Muscle layer of duodenum (tissue), 2 donors: Measurements from ENCODE around the gene SOST.

Experiments
- H3K27ac ChIP-seq: one replicate; pipeline ENCODE4 v1.7.0; 2013; ENCODE audit warnings: mild to moderate bottlenecking, low read length
- H3K27me3 ChIP-seq: one replicate; pipeline ENCODE4 v1.7.0; 2013; ENCODE audit warnings: low read depth, mild to moderate bottlenecking, control low read depth, low read length
- H3K36me3 ChIP-seq, 2 donors: one replicate each; pipeline ENCODE4 v1.7.0; 2013; ENCODE audit warnings: low read length in 2 of 2, control low read depth in 1 of 2, mild to moderate bottlenecking in 1 of 2; ENCODE audit not compliant: insufficient read depth in 2 of 2, control insufficient read depth in 1 of 2
- H3K4me1 ChIP-seq, 2 donors: one replicate each; pipeline ENCODE4 v1.7.0; 2013; ENCODE audit warnings: low read length in 2 of 2, mild to moderate bottlenecking in 2 of 2, control low read depth in 1 of 2, moderate library complexity in 1 of 2; ENCODE audit not compliant: insufficient read depth in 2 of 2, control insufficient read depth in 1 of 2
- H3K4me3 ChIP-seq, 2 donors: one replicate each; pipeline ENCODE4 v1.7.0; 2013; ENCODE audit warnings: low read length in 2 of 2, low read depth in 1 of 2, mild to moderate bottlenecking in 1 of 2
- H3K9me3 ChIP-seq, 2 donors: one replicate each; pipeline ENCODE4 v1.7.0; 2013; ENCODE audit warnings: low read length in 2 of 2, control low read depth in 1 of 2, mild to moderate bottlenecking in 1 of 2; ENCODE audit not compliant: control insufficient read depth in 1 of 2
- donor health status: healthy.

Gene SOST

GRCh38 chr17:43759836-43760235 is 1.2 kb upstream of the SOST start:
- peaks cover 0 to 1% of the 10 kb centered on the region in 2 donors for H3K36me3 ChIP-seq
- H3K4me1 ChIP-seq = peaks cover 0 to 10% of the 10 kb centered on the region in 2 donors
- no peak overlapping the region for H3K4me3 ChIP-seq
- peaks cover 16% of the 10 kb centered on the region for H3K27me3 ChIP-seq
- no peaks in the 10 kb centered on the region for H3K9me3 ChIP-seq
- H3K27ac ChIP-seq = no peak overlapping the region

DNA sequence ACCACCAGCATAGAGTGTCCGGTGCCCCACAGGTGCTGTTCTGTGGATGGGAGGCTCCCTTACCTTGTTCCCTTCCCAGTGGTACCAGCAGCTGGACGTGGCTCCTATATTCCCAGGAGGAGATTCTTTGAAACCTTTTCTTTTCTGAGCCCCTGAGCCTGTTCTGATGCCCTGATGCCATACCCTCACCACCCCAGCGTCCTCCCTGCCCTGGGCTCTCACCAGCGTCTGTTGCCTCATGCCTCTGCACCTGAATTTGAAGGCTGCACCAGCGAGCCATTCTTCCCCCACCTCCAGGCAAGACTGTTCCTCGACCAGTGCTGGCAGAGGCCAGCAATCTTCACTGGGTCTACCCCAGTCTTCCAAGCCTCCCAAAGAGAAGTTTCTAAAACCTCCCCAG is 505 bp downstream of the SOST start:
- Histone ChIP-seq H3K4me1 (peaks cover 0 to 10% of the 10 kb centered on the region in 2 donors), H3K4me3 (no peak overlapping the region), H3K27me3 (peaks cover 16% of the 10 kb centered on the region), H3K9me3 (no peaks in the 10 kb centered on the region), H3K27ac (no peak overlapping the region), H3K36me3 (no peaks in the 10 kb centered on the region)

DNA sequence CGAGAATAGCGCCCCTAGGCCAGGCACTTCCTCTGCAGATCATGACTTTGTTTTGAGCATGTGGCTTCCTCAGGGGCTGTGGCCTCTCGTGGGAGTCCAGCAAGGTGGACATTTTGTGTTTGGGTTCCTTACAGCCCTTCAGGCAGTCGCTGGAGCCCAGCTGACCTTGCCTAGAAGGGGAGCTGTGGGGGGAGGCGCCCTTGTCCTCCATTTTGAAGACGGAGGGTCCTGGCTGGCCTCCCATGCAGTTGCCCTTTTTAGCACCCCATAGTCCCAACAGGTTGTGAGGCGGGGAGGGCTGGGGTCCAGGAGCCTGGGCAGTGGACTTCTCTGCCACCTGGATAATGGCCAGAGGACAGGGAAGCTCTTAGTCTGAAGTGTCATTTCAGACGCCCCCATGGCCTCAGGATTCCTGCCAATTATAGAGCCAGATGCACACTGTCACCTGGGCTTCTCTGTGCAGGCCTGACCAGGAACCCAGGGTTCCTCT is 1.4 kb downstream of the SOST start:
- Histone ChIP-seq H3K27ac (no peak overlapping the region), H3K4me1 (peaks cover 0 to 10% of the 10 kb centered on the region in 2 donors), H3K9me3 (no peaks in the 10 kb centered on the region), H3K27me3 (peaks cover 16% of the 10 kb centered on the region), H3K4me3 (no peak overlapping the region), H3K36me3 (no peaks in the 10 kb centered on the region)

DNA sequence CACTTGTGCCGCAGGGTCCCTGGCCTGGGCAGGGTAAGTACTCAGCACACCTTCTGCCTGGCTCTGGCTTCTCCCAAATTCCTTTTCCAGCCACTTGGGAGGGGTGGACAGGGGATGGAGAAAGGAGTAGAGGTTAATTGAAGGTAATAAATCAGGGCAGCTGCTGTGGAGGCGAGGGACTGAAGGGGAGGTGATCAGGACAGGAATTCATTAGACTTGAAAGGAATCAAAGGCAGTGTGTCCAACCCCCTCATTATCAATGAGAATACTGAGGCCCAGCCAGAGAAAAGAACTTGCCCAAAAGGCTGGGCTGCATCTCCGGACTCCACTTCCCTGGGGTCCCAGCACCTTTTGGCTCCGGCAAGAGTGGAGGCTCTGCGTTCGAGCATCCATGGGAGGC is 2.4 kb downstream of the SOST start:
- Histone ChIP-seq H3K9me3 (no peaks in the 10 kb centered on the region), H3K27ac (no peak overlapping the region), H3K27me3 (peaks cover 16% of the 10 kb centered on the region), H3K4me1 (peaks cover 0 to 10% of the 10 kb centered on the region in 2 donors), H3K4me3 (no peak overlapping the region), H3K36me3 (no peaks in the 10 kb centered on the region)

GRCh38 chr17:43755389-43755875 is 3.2 kb downstream of the SOST start:
- H3K27me3 ChIP-seq = peaks cover 16% of the 10 kb centered on the region
- H3K9me3 ChIP-seq = no peaks in the 10 kb centered on the region
- H3K4me1 ChIP-seq = peaks cover 0 to 10% of the 10 kb centered on the region in 2 donors
- H3K4me3 ChIP-seq = peak overlapping the region in 1 of 2 donors; percentile 44
- H3K36me3 ChIP-seq = no peaks in the 10 kb centered on the region
- H3K27ac ChIP-seq = no peak overlapping the region

DNA sequence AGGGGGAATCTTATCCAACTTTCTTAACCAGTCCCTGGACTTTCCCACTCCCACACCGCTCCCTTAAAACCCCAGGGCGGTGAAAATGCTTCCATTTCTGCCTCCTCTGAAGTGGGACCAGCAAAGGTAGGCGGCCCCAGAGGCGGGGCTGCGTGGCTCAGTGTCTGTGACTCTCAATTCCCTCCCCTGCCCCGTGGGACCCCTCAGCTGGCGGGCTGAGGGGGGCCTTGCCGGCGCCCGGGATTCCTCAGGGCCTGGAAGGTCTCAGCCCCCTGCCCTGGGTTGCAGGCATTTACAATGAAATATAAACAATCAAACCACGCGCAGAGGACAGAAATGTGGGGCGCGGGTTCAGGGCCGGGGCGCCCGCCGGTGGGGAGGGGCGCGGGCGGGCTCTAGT is 3.6 kb downstream of the SOST start:
- H3K9me3 ChIP-seq = no peaks in the 10 kb centered on the region
- peaks cover 16% of the 10 kb centered on the region for H3K27me3 ChIP-seq
- peak overlapping the region in 1 of 2 donors; percentile 44 for H3K4me3 ChIP-seq
- no peaks in the 10 kb centered on the region for H3K36me3 ChIP-seq
- H3K4me1 ChIP-seq = peaks cover 0 to 10% of the 10 kb centered on the region in 2 donors
- H3K27ac ChIP-seq = no peak overlapping the region

GRCh38 chr17:43753493-43754129 is 5.0 kb downstream of the SOST start:
- Histone ChIP-seq H3K27ac (no peak overlapping the region), H3K4me3 (no peak overlapping the region), H3K9me3 (no peaks in the 10 kb centered on the region), H3K36me3 (no peaks in the 10 kb centered on the region), H3K27me3 (peaks cover 16% of the 10 kb centered on the region), H3K4me1 (peaks cover 0 to 10% of the 10 kb centered on the region in 2 donors)

- no peaks in the 10 kb centered on the region for H3K9me3 ChIP-seq
- no peak overlapping the region for H3K4me3 ChIP-seq
- H3K27ac ChIP-seq = no peak overlapping the region
- H3K27me3 ChIP-seq = no peaks in the 10 kb centered on the region
- H3K36me3 ChIP-seq = no peaks in the 10 kb centered on the region
- H3K4me1 ChIP-seq = peaks cover 0 to 3% of the 10 kb centered on the region in 2 donors
Observed at GRCh38 chr17:43750153-43750552, 8.4 kb downstream of the SOST start.

DNA sequence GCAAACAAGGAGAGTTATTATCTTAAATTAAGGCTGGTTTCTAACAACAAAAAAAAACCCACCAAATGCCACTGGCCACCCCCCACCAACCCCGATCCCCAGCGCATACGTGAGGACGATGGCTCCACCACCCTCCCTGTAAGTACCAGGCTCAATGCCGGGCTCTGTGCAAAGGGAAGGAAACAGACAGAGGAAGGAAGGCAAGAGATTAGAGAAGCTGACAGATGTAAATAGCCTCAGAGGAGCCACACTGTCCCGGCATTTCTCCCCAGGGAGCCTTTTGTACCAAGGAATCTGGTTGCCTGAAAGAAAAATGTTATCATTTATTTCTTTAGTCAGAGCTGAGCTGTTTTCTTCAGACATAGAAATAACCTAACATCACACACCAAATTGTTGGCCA is 13.1 kb downstream of the SOST start:
- no peaks in the 10 kb centered on the region for H3K4me1 ChIP-seq
- H3K36me3 ChIP-seq = no peaks in the 10 kb centered on the region
- H3K9me3 ChIP-seq = no peaks in the 10 kb centered on the region
- no peaks in the 10 kb centered on the region for H3K27me3 ChIP-seq
- no peak overlapping the region for H3K27ac ChIP-seq
- H3K4me3 ChIP-seq = no peak overlapping the region

DNA sequence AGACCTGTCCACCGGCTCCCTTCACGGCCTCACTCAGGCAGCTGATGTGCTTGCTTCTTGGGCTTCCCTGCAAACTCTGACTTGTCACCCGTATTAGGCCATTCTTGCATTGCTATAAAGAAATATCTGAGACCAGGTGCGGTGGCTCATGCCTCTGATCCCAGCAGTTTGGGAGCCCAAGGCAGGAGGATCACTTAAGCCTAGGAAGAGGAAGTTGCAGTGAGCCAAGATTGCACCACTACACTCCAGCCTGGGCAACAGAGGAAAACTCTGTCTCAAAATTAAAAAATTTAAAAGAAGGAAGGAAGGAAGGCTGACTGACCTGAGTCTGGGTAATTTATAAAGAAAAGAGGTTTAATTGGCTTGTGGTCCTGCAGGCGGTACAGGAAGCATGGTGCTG is 17.0 kb downstream of the SOST start:
- Histone ChIP-seq H3K36me3 (no peaks in the 10 kb centered on the region), H3K4me3 (no peak overlapping the region), H3K9me3 (no peaks in the 10 kb centered on the region), H3K27ac (no peak overlapping the region), H3K27me3 (no peaks in the 10 kb centered on the region), H3K4me1 (no peaks in the 10 kb centered on the region)

DNA sequence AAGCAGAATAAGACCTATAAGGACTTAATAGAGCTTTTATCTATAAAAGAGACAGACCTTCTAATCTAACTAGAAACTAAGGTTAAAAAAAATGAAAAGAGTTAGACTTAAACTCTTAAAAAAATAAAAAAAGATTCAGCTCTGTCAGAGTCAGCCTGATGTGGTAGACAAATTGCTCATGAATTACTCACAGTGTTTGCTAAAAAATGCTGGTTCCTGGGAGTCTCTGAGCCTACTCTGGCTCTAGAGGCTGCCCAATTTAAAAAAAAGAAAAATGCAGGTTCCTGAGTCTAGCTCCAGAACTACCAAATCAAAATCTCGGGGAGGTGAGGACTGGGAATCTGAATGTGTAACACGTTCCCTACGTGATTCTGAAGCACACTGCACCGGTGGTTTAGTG is 18.1 kb downstream of the SOST start:
- H3K27me3 ChIP-seq = no peaks in the 10 kb centered on the region
- H3K4me1 ChIP-seq = no peaks in the 10 kb centered on the region
- H3K9me3 ChIP-seq = no peaks in the 10 kb centered on the region
- H3K4me3 ChIP-seq = no peak overlapping the region
- H3K36me3 ChIP-seq = no peaks in the 10 kb centered on the region
- no peak overlapping the region for H3K27ac ChIP-seq

DNA sequence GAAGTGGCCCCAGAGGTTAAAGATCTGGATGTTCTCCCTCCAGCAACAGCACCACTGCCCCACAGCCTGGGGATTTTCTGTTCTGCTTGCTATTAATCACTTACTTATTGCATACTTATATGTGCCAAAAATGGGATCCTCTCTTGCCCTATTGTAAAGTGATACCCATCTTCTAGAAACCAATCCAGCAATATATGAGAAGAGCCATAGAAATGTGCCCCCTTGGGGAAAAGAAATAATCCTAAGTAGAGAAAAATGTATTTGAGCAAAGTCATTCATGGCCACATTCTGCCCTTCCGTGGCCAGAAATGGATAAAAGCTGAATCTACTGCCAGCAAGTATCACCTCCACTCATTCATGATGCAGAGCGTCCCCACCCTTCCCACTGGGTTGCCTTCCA is 20.9 kb downstream of the SOST start:
- no peak overlapping the region for H3K27ac ChIP-seq
- no peak overlapping the region for H3K4me3 ChIP-seq
- H3K4me1 ChIP-seq = no peaks in the 10 kb centered on the region
- no peaks in the 10 kb centered on the region for H3K27me3 ChIP-seq
- H3K9me3 ChIP-seq = no peaks in the 10 kb centered on the region
- no peaks in the 10 kb centered on the region for H3K36me3 ChIP-seq
